DMS 273 treated with DMSO at 0.1 percent for 48 hours (cell line): ENCODE data around the gene SPIRE2.
"Not testable (repeated sequence)": the region's sequence is repeated elsewhere in the genome, so short reads cannot be mapped to it uniquely, and the experiment has no call there.

ENCODE experiments used
- DNase-seq: peaks from one replicate; lab custom pipeline; 2025; lab: John Stamatoyannopoulos, UW

SPIRE2 gene

GRCh38 chr16:89898201-89898967 lies 70.1 kb downstream of the SPIRE2 start:
- no peak for DNase-seq

GRCh38 chr16:89899879-89900481 lies 71.7 kb downstream of the SPIRE2 start:
- no peak for DNase-seq

- DNase-seq: no peak
These were observed 72.6 kb downstream of the SPIRE2 start for GRCh38 chr16:89900885-89901284.

GRCh38 chr16:89902980-89903379 lies 74.7 kb downstream of the SPIRE2 start:
- DNase-seq: no peak

- no peak for DNase-seq
These were observed 75.7 kb downstream of the SPIRE2 start for GRCh38 chr16:89903908-89904515.

- DNase-seq: no peak
These were observed 76.6 kb downstream of the SPIRE2 start for GRCh38 chr16:89904606-89905510.

GRCh38 chr16:89905511-89906139 lies 77.3 kb downstream of the SPIRE2 start:
- no peak for DNase-seq

GRCh38 chr16:89906140-89907025 lies 78.1 kb downstream of the SPIRE2 start:
- DNase-seq: no peak

- no peak for DNase-seq
These were observed 79.0 kb downstream of the SPIRE2 start for GRCh38 chr16:89907055-89907814.

- no peak for DNase-seq
These were observed 80.0 kb downstream of the SPIRE2 start for GRCh38 chr16:89908236-89908635.

GRCh38 chr16:89909777-89910716 lies 81.8 kb downstream of the SPIRE2 start:
- DNase-seq: no peak

GRCh38 chr16:89910717-89911354 lies 82.6 kb downstream of the SPIRE2 start:
- no peak for DNase-seq

- DNase-seq: no peak
These were observed 83.1 kb downstream of the SPIRE2 start for GRCh38 chr16:89911375-89911774.

GRCh38 chr16:89912143-89912542 lies 83.9 kb downstream of the SPIRE2 start:
- DNase-seq: no peak

- no peak for DNase-seq
These were observed 84.4 kb downstream of the SPIRE2 start for GRCh38 chr16:89912627-89913026.

GRCh38 chr16:89913408-89914387 lies 85.4 kb downstream of the SPIRE2 start:
- no peak for DNase-seq

- DNase-seq: not testable (repeated sequence)
These were observed 86.5 kb downstream of the SPIRE2 start for GRCh38 chr16:89914642-89915285.
